Mammary epithelial cell (primary cell): ENCODE measurements around the gene PSTPIP2.

Experiments used
- CTCF ChIP-seq, 2 donors: IDR thresholded peaks in 1 of 2; conservative IDR thresholded peaks in 1 of 2; 2 replicates each; pipeline ENCODE4 v1.5.1; 2011 to 2012; ENCODE audit warnings: inconsistent platforms in 2 of 2, low read length in 2 of 2, mild to moderate bottlenecking in 2 of 2, control low read depth in 1 of 2, low read depth in 1 of 2; ENCODE audit not compliant: insufficient read depth in 1 of 2; ENCODE audit errors: extremely low read depth in 1 of 2
- EZH2 ChIP-seq: IDR thresholded peaks from 2 replicates; pipeline ENCODE4 v1.6.1; 2012; ENCODE audit warnings: low read length, inconsistent platforms, borderline replicate concordance

- no peak for TF ChIP-seq CTCF (conservative IDR thresholded peaks at IDR 0.05 in 1 of 2, IDR thresholded peaks at IDR 0.05 in 1 of 2; ENCODE audit: extremely low read depth in 1 of 2, insufficient read depth in 1 of 2, low read depth in 1 of 2, low read length in 2 of 2)
- TF ChIP-seq EZH2: no peak
These were observed 40.3 kb downstream of the PSTPIP2 start for GRCh38 chr18:46031741-46032140.
